GM19324 (cell line): ENCODE measurements around the gene EXD3.
"Not testable (repeated sequence)": the region's sequence is repeated elsewhere in the genome, so short reads cannot be mapped to it uniquely, and the experiment has no call there.

Experiments
- ATAC-seq: cut with Tn5 transposase; IDR thresholded peaks from one replicate; pipeline ENCODE4 v1.9.1; 2021; ENCODE audit warnings: mild to moderate bottlenecking, moderate library complexity; ENCODE audit not compliant: unreplicated experiment, low FRiP score

EXD3 gene

GRCh38 chr9:137266585-137267453 lies 156.1 kb downstream of the EXD3 start:
- ATAC-seq: no peak

- ATAC-seq: no peak
These were observed 156.8 kb downstream of the EXD3 start for GRCh38 chr9:137266162-137266527.

- no peak for ATAC-seq
These were observed 157.3 kb downstream of the EXD3 start for GRCh38 chr9:137265496-137266161.

- ATAC-seq: no peak
These were observed 158.9 kb downstream of the EXD3 start for GRCh38 chr9:137264067-137264466.

- ATAC-seq: no peak
These were observed 159.5 kb downstream of the EXD3 start for GRCh38 chr9:137263506-137263905.

GRCh38 chr9:137262909-137263285 lies 160.1 kb downstream of the EXD3 start:
- ATAC-seq: no peak

GRCh38 chr9:137262173-137262908 lies 160.6 kb downstream of the EXD3 start:
- ATAC-seq: not testable (repeated sequence)
